ENCODE measurements around the gene SLC35F6.
"Not testable (repeated sequence)": the region's sequence is repeated elsewhere in the genome, so short reads cannot be mapped to it uniquely, and the experiment has no call there.

Gene SLC35F6

DNA sequence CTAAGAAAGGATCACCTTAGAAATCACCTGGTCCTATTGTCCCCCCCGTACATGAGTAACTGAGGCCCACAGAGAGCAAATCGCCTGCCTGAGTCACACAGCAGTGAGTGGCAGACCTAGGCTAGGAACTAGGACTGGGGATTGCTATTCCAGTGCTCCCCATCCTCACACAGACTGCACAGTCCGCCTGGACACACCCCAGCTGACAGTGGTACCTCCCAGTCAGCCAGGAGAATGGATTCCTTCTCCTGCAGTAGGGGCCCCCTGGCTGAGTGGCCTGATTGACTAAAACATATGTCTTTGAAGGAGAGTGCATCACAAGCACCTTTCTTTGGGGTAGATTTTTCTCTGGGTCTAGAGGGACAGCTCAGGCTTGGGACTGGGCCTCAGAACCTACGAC, 32.4 kb upstream of the SLC35F6 start:
- no peak for DNase-seq

DNA sequence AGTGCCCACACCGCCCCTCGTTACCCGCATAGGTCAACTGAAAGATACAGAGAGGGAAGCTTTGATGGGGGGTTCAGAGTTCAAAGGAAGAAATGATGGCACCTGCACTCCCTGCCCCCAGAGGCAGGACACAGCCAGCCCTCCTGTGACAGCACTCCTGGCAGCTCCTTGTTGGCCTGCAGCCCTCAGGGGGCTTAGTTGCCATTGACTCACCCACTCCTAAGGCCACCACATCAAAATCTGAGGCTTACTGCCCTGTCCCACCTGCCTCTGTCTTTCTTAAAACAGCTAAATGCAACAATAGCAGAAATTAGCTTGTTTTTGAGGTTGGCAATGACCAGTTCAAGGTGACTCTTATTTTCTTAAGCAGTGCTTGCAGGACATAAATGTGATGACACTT, 31.6 kb upstream of the SLC35F6 start:
- DNase-seq, result no peak

DNA sequence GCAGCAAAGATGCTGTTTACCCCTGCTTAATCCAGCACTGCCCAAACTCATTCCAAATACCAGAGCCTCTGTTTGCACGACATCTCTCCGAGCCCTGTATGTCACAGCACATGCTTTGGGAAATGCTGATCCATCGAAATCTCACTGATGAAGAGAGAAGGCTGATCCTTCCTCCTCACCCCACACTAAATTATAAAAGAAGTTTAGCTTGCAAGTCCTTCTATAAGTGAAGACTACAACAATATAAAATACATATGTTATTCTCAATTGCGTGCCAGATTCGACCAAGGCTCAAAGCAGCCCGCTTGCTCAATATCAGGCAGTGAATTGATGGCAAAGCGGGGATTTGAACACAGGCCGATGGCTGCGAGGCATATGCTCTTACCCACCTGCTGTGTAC, 30.7 kb upstream of the SLC35F6 start:
- no peak for DNase-seq

DNA sequence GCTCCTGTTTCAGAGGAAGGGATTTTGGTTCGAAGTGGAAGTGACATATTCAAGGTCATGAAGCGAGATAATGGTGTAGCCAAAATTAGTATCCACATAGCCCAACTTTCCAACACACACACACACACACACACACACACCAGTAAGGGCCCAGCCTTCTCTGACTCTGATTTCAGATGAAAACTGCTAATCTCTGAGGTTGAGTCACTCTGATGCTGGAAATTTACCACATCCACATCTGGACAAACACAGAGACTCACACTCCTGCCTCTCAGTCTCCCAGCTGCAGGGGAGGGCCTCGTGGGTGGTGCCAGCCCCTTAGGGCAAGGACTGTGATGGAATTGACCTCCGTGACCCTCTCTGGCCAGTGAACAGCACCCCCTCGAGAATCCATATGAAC, 29.0 kb upstream of the SLC35F6 start:
- DNase-seq, result no peak

DNA sequence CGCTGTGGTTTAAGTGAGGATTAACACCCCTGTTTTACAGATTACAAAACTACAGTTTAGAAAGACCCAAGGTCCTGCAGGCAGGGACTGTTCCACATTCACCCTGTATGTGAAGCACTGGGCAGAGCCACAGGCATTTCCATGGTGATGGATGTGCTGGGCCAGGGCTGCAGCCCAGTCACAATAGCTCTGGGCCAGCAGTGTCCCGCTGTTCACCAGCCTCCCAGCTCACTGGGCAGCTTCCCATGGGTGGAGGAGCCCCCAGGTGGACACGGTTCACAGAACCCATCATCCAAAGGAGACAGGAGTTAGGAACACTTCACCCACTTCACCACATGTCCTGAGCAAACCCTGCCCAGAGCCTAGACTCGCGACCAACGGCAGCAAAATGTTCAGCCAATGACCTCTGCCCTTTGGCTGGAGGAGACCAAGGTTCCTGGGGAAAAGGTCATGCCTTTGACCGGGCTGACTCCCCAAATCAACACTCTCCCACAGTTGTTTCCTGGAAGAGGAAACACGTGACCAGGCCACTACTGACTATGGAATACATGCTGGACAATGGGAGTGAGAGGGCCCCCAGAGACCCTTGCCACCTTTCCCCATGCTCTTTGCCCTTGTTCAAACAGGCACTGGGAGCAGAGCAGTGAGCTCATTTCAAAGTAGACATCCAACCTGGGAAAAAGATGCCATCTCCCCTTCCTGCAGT, 28.0 kb upstream of the SLC35F6 start:
- DNase-seq, result no peak

DNA sequence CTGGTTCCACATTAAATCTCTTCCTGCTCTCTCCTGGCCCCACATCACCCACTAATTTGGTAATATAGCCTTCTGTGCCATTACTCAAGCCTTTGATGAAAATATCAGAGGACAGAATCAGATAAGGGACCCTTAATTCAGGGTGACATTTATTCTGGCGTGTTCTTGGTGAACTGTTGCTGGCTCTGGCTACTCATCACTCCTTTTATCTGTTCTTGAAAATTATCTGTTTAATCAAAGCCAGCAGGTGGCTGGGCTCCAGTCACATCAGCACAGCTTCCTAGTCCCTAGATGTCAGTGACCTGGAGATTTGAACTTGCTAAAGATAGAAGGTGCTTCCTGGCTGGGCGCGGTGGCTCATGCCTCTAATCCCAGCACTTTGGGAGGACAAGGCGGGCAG, 26.9 kb upstream of the SLC35F6 start:
- no peak for DNase-seq

DNA sequence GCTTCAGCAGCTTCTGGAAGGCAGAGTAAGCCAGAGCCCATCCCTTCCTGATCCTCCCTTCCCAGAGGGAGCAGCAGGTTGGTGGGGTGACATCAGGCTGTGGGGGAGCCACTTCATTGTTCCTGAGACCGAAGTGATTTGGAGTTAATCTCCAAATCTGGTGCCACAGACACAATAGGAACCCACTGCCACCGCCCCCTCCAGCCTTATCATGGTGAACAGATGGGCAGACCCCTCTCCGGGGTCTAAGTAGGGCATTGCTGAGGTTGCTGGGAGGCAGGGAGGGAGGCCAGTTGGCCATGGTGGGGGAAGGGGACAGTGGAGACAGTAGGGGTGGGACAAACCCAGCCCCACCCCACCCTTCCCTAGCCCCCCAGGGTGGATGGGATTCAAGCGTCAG, 25.6 kb upstream of the SLC35F6 start:
- DNase-seq, result no peak

DNA sequence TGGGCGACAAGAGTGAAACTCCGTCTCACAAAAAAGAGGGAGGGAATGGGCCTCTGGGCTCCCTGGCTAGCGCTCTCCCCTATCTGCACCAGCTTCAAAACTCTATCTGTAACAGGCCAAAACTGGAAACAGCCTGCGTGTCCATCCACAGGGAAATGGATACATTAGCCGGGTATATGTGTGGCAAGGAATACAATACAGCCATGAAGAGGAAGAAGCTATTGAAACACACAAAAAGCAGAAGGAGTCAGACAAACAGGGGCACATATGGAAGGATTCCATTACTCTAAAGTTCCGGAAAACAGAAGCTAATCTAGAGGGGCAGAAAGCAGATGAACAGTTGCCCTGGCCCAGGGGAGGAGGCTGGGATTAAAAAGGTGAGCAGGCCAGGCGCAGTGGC, 24.6 kb upstream of the SLC35F6 start:
- DNase-seq, result no peak

DNA sequence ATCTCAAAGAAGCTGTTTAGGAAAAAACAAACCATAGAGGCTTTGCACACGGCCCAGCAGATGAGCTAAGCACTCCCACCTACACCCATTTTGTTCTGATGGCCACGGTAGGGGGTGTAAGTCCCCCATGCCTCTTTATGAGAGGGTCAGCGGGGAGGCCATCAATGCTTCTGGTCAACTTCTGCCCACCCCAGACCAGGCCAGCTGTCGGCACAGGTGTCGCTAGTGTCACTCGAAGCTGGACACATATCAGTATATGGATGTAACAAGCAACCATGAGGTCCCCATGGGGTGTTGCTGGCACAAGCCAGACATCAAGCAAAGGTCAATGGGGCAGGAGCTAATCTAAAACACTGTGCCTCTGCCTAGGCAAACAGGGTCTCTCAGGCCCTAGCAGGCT, 23.7 kb upstream of the SLC35F6 start:
- DNase-seq, result no peak

DNA sequence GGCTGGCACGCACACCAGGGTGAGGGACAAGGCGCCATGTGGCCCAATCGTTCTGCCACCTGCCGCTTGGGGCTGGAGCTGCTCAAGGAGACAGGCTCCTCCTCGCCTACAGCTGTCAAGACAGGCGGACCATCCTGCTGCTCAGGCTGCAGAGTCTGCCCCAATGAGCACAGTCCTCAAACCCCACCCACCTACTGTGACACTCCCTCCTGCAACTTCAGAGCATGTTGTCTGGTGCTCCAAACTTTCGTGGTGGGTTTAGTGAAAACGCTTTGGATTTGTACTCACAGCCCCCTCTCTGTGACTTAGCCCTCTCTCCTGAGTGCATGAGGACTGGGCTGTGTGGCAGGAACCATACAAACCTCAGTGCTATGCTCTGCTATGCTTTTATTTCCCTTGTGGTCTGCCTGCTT, 23.2 kb upstream of the SLC35F6 start:
- DNase-seq, result no peak

DNA sequence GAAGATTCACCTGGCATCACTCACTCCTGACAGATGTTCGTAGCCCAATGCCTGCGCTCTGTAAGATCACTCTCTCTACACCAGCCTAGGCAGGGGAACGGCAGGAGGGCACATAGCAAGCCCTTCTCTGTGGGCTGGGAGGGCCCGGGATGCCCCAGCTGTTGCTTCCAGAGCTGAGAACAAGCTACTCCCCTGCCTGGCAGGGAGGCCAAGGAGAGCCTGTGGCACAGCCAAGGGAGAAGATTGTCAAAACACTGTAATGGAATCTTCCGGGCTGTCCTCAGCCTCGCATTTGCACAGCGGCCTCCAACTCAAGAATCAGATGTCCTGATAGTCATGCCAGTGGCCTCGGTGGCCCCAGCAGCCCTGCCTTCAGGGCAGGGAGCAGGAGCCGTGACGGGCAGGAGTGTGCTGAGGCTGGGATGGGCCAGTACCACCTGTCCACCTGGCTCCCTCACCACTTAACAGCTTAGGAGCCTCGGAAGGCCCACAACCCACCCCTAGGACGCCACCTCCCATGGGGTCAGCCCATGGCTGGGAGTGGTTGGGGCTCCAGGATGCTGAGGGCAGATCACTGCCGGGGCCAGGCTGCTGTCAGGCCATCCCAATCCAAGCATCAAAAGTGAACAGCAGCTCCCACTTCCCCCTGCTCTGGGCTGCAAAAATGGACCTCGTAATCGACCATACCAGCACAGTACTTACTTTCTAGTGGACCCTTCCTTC, 21.9 kb upstream of the SLC35F6 start:
- no peak for DNase-seq

DNA sequence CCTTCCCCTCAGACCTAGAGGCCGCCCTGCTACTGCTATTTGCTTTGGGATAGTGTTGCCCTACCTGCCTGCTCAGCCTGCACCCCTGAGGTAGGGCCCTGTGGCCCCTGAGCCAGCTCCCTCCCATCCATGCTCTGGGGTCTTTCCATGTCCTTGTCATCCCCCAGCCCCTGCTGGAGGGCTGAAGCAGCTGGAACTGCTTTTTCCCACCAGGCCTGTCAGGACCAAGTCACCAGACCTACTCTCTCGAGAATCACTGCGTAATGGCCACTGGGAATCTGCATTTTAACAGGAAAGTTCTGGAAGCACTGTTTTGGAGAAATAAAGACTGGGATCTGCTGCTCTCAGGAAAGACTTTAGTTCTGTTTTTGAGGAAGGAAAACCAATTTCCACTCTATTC, 20.2 kb upstream of the SLC35F6 start:
- DNase-seq, result no peak

DNA sequence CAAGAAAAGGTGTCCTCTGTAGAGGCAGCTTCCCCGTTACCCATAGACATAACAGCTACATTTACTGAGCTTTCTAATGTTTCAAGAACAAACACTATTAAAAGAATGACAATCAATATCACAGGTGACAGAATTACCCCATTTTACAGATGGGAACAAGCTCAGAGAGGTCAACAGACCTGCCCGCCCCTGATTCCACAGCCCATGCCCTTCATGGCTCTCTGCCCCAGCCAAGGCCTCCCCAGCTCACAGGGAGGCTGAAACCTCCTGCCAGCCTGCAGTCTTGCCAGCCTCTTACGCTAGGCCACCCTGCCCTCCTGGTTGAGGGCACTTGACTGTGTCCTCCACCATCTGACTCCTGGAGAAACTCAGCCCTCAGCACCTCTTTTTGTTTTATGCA, 19.1 kb upstream of the SLC35F6 start:
- DNase-seq, result no peak

DNA sequence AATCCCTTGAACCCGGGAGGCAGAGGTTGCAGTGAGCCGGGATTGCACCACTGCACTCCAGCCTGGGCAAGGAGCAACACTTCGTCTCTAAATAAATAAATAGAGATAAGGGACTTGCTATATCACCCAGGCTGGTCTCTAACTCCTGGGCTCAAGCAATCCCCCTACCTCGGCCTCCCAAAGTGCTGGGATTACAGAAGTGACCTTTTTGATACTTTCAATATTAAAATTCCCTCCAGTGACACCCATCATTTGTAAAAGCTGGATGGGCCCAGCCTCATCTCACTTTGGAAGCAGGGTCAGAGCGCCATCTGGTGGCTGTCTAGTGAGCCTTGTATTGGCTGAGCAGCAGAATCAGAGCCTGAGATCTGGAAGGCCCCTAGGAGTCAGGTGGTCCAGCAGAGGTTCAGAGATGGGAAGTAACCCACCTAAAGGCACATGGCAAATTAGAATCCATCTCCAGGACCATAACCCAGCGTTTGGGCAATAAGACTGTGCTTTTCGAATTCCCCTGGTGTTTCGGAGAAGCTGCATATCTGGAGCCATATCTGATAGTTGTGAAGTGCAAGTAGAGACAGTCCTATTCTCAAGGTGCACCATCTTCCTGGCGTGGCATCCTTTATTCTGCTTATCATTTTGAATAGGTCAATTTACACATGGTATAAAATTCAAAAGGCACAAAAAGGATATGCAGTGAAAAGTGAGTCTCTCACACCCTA, 18.3 kb upstream of the SLC35F6 start:
- DNase-seq, result peak; percentile 7

DNA sequence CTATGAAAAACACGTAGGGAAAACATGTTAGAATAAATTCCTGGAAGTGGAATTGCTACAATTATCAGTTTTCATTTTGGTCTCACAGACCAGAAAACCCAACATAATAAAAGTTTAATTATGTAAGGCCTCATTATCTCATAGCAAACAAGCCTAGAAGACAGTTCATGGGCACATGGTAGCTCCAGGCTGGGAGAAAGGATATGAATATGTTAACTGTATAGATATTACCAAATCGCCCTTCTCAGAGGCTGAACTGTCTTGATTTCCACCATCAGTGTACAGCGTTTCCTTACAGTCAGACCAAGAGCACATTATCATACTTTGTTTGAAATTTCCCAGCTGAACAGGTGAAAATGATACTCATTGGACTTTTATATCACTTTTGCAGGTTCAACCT, 17.1 kb upstream of the SLC35F6 start:
- DNase-seq, result no peak

DNA sequence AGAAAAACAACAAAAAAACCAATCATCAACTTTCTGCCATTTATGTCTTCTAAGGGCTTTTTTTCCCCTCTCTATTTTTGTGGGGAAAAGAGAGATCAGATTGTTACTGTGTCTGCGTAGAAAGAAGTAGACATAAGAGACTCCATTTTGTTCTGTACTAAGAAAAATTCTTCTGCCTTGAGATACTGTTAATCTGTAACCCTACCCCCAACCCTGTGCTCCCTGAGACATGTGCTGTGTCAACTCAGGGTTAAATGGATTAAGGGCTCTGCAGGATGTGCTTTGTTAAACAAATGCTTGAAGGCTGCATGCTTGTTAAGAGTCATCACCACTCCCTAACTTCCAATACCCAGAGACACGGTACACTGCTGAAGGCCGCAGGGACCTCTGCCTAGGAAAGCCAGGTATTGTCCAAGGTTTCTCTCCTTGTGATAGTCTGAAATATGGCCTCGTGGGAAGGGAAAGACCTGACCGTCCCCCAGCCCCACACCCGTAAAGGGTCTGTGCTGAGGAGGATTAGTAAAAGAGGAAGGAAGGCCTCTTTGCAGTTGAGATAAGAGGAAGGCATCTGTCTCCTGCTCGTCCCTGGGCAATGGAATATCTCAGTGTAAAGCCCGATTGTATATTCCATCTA, 14.2 kb upstream of the SLC35F6 start:
- DNase-seq, result not testable (repeated sequence)

DNA sequence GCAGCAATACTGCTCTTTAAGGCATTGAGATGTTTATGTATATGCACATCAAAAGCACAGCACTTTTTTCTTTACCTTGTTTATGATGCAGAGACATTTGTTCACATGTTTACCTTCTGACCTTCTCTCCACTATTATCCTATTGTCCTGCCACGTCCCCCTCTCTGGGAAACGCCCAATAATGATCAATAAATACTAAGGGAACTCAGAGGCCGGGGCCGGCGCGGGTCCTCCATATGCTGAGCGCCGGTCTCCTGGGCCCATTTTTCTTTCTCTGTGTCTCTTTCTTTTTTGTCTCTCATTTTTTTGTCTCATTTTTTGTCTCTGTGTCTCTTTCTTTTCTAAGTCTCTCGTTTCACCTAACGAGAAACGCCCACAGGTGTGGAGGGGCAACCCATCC, 13.6 kb upstream of the SLC35F6 start:
- DNase-seq, result not testable (repeated sequence)

DNA sequence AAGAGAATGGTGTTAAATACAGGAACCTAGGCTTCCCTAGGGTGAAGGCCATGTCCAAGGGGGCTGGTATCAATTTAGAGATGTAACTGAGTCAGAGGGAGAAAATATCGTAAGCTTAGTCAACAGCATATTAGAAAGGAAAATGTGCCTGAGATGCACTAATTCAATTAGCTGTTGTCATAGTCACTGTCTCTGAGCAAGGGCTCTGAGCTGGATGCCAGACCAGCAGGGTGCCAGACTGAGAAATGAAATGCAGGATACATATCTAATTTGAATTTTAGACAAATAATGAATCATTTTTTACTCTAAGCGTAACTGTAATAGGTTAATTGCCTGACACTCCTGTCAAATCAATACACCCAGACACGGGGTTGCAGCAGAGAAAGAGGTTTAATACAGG, 11.4 kb upstream of the SLC35F6 start:
- DNase-seq, result no peak

DNA sequence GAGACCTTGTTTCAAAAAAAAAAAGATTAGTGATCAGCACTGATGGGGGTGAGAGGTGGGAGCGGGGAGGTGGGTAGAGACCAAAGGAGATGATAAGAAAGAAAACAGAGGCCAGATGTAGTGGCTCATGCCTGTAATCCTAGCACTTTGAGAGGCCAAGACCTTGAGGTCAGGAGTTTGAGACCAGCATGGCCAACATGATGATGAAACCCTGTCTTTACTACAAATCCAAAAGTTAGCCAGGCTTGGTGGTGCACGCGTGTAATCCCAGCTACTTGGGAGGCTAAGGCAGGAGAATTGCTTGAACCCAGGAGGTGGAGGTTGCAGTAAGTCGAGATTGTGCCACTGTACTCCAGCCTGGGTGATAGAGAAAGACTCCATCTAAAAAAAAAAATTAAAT, 9.5 kb upstream of the SLC35F6 start:
- DNase-seq, result no peak

DNA sequence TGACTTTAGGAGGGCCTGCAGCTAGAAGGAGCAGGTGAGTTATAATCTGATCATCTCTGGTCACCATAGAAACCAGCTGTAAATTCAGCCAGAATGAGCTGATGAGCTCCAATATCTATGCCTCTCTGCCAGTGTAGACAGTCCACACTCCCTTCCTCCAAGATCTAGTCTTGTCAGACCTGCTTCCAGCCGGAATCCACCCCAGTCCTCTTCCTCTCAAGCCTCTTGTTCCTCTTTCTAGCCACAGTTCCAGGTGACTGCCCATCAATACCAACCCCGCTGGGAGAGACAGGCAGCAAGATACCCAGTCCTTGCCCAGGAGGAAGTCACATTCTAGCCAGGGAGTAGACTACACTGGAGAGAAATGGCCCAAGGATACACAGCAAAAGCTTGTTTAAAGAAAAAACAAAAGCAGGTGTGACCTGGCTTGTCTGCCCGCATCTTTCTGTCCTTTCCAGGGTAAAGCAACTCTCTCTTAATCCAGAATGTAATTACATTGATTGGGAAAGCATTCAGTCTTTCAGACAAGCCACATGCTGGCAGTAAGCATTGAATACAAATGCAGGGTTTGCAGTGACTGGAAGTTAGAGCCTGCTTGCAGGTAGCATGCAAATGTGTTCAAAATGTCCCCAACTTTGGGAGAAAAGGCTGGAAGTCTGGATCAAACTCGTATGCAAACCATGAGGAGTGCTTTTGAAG, 9.0 kb upstream of the SLC35F6 start:
- DNase-seq, result no peak

DNA sequence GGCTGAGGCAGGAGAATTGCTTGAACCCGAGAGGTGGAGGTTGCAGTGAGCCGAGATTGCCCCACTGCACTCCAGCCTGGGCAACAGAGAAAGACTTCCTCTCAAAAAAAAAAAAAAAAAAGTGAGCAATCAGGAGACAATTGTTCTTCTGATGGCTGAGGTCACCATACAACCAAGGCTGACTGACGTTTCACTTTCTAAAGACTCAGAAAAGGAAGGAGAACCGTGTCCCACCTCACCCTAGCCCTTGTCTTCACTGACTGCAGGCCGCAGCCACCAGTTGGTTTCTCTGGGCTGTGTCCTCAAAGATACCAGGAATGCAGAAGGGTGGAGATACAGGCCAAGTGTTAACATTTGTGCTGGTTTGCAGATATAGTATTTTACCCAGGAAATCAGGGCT, 7.7 kb upstream of the SLC35F6 start:
- no peak for DNase-seq

DNA sequence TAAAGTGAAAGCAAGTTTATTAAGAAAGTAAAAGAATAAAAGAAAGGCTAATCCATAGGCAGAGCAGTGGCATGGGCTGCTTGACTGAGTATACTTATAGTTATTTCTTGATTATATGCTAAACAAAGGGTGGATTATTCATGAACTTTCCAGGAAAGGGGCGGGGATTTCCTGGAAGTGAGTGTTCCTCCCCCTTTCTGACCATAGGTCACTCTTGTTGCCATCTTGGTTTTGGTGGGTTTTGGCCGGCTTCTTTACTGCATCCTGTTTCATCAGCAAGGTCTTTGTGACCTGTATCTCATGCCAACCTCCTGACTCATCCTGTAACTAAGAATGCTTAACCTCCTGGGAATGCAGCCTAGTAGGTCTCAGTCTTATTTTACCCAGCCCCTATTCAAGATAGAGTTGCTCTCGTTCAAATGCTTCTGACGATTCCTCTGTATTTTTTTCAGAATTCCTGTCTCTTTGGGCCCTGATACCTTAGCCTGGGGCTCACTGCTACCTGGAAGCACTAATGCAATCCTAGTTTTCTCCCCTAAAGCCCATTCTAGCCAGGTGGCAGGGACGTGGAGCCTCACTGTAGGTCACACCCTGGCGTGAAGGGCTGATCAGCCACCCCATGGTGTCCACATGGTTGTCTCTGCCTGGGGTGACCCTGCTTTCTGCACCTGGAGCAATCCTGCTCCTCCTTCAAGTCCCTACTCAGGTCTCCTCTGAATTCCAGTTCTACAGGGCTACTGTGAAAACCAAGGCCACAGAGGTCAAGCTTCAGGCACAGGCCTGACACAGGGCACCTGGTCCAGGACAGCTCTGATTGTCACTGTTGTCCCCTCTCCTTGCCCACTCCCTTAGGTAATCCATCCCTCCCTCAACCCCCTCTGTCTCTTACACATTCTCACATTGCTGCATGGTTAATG, 6.0 kb upstream of the SLC35F6 start:
- DNase-seq, result no peak

Data from NCI-H2081 treated with DMSO at 0.1 percent for 48 hours (cell line).